Heart right ventricle (tissue), 16 donors: ENCODE results near the gene NUDT4. TPM values are rescaled to one million over a fixed set of nuclear protein-coding genes. Genes with fewer than 3 reads are reported as not detected.
A peak's percentile ranks its signal among the peaks of the same experiment; 100 is the strongest.

ENCODE experiments used
- ATAC-seq, 8 donors: fragments of 200-7000 bp; cut with Tn5 transposase; one replicate each; pipeline ENCODE4 v1.9.1; 2020; ENCODE audit warnings: mild to moderate bottlenecking in 8 of 8, moderate library complexity in 8 of 8, moderate number of reproducible peaks in 1 of 8
- DNase-seq, 2 donors: peaks; one replicate each; pipeline ENCODE4 v3.0.0-alpha.2; 2020
- H3K27ac ChIP-seq, 10 donors: fragments of 200-600 bp; sonication (generic) in 2 of 10; one replicate each; pipeline versions ENCODE4 v1.5.0 to v1.8.0; 2020 to 2022; ENCODE audit warnings: mild to moderate bottlenecking in 3 of 10
- H3K27me3 ChIP-seq, 7 donors: fragments of 200-600 bp; one replicate each; pipeline ENCODE4 v1.8.0; 2021 to 2022; ENCODE audit warnings: mild to moderate bottlenecking in 2 of 7
- H3K36me3 ChIP-seq, 9 donors: fragments of 200-600 bp; sonication (generic) in 1 of 9; one replicate each; pipeline versions ENCODE4 v1.5.0 to v1.8.0; 2020 to 2022; ENCODE audit warnings: mild to moderate bottlenecking in 2 of 9
- H3K4me1 ChIP-seq, 9 donors: fragments of 200-600 bp; sonication (generic) in 1 of 9; one replicate each; pipeline versions ENCODE4 v1.5.0 to v1.8.0; 2020 to 2022; ENCODE audit warnings: mild to moderate bottlenecking in 4 of 9
- H3K4me3 ChIP-seq, 10 donors: fragments of 200-600 bp; sonication (generic) in 2 of 10; one replicate each; pipeline versions ENCODE4 v1.5.0 to v1.8.0; 2020 to 2022; ENCODE audit warnings: mild to moderate bottlenecking in 7 of 10, moderate library complexity in 2 of 10
- H3K9me3 ChIP-seq, 11 donors: fragments of 200-600 bp in 10 of 11; sonication (generic) in 2 of 11; one replicate each; pipeline versions ENCODE4 v1.5.0 to v1.8.0; 2013 to 2022; ENCODE audit warnings: mild to moderate bottlenecking in 2 of 11, control low read depth in 1 of 11, moderate library complexity in 1 of 11
- WGBS, 2 donors: extraction: QIAGEN DNeasy Blood & Tissue Kit; methylation state at CpG; one replicate each; pipeline ENCODE4 v1.1.7; 2013; ENCODE audit warnings: inconsistent platforms in 1 of 2; 5-methylcytosine and 5-hydroxymethylcytosine counted together
- intact Hi-C, 10 donors: fragments of 100-400 bp; cut with DNase I; formaldehyde crosslinking; loops; one replicate each; pipeline versions ENCODE4 v1.11.1 to v1.14.2; 2022
- polyA plus RNA-seq, 2 donors: library from polyadenylated mRNA; stranded (reverse); fragments of 200-250 nt; gene quantifications; one replicate each; pipeline ENCODE4 v1.2.3, GENCODE V29; 2013
- total RNA-seq, 10 donors: library from RNA; stranded (reverse); fragmentation: NEBNext Ultra II Directional in 3 of 10; extraction: Animal tissue kit (Norgen Biotek cat#: 25700) in 3 of 10; gene quantifications; one replicate each; pipeline versions ENCODE4 v1.2.1 to v1.2.4, GENCODE V29; 2021 to 2023
- TF ChIP-seq, protein P1 (sequence below), 9 donors: fragments of 200-600 bp; sonication (generic) in 2 of 9; IDR thresholded peaks; one replicate each; pipeline versions ENCODE4 v1.5.0 to v1.8.0; 2021 to 2022; ENCODE audit warnings: antibody characterized with exemption in 9 of 9, mild to moderate bottlenecking in 5 of 9, moderate library complexity in 1 of 9
- donor health status: Arrhythmogenic right ventricular cardiomyopathy.
- donor health status: ischemic (EF 13 %, LVEDD 7.1; RV severe dilation, severe dysfunction).
- donor health status: healthy with polysubstance abuse.
- donor health status: DM: no; HTN: yes; CAD: no.
- donor health status: DM: no; HTN: no; CAD: no.
- donor health status: ischemic (EF 25% LVEDD 6.9; RV normal size, moderate dysfunction).
- donor health status: ischemic (EF 25% LVEDD 5.7; RV mildly dilated, moderate dysfunction).
- donor health status: healthy.
- donor health status: DM: yes; HTN: yes; CAD: no.
- donor health status: Ischemic cardiomyopathy.
- donor health status: ischemic (EF 35%, LVEDD 5.7; RV mildly dilated, moderate dysfunction).
- donor health status: nonischemic (EF 11% LVEDD 7.7; RV severe dilation, severe dysfunction).
- donor health status: DM: yes; HTN: yes; CAD: no.
- donor health status: PGD.
- donor health status: ischemic (EF 29% LVEDD 5.4; RV normal size, mild dysfunction).
- donor health status: nonischemic (EF 23%, LVEDD 6.1; RV moderate dilation, normal function).

Gene NUDT4
- total and polyA plus RNA-seq, 12 donors: 61.1 to 663 (median 210) TPM

GRCh38 chr12:93413064-93413463 is 35.3 kb downstream of the NUDT4 start:
- Histone ChIP-seq H3K27ac (peak overlapping the region in 5 of 10 donors; percentile 2 to 26 (median 6)), H3K36me3 (peaks cover 0 to 29% (median 7%) of the 10 kb centered on the region in 9 donors), H3K4me1 (peaks cover 0 to 82% (median 59%) of the 10 kb centered on the region in 9 donors), H3K27me3 (no peaks in the 10 kb centered on the region), H3K4me3 (no peak overlapping the region), H3K9me3 (no peaks in the 10 kb centered on the region)
- intact Hi-C loops: loop anchor here in 1 of 10 donors (10.0 kb wide), 1 partner anchor 418 kb away; no protein-coding TSS in a partner anchor
- ATAC-seq (peak in 1 of 8 donors; percentile 2), DNase-seq (no peak)
- 45 to 51% methylated on average over 3 of the region's 3 CpGs for WGBS, 2 donors
- TF ChIP-seq, protein P1, sequence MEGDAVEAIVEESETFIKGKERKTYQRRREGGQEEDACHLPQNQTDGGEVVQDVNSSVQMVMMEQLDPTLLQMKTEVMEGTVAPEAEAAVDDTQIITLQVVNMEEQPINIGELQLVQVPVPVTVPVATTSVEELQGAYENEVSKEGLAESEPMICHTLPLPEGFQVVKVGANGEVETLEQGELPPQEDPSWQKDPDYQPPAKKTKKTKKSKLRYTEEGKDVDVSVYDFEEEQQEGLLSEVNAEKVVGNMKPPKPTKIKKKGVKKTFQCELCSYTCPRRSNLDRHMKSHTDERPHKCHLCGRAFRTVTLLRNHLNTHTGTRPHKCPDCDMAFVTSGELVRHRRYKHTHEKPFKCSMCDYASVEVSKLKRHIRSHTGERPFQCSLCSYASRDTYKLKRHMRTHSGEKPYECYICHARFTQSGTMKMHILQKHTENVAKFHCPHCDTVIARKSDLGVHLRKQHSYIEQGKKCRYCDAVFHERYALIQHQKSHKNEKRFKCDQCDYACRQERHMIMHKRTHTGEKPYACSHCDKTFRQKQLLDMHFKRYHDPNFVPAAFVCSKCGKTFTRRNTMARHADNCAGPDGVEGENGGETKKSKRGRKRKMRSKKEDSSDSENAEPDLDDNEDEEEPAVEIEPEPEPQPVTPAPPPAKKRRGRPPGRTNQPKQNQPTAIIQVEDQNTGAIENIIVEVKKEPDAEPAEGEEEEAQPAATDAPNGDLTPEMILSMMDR (IDR thresholded peaks at IDR 0.05): no peak

GRCh38 chr12:93415723-93416464 is 38.2 kb downstream of the NUDT4 start:
- ATAC-seq: peak in 7 of 8 donors; percentile 37 to 81 (median 65)
- H3K4me1 ChIP-seq: peaks cover 0 to 86% (median 66%) of the 10 kb centered on the region in 9 donors
- H3K27ac ChIP-seq: peak overlapping the region in 9 of 10 donors; percentile 12 to 83 (median 70)
- no peaks in the 10 kb centered on the region for H3K9me3 ChIP-seq
- TF ChIP-seq, protein P1 (IDR thresholded peaks at IDR 0.05): peak in 1 of 9 donors; percentile 6
- WGBS, 2 donors: 42 to 51% methylated on average over 3 of the region's 3 CpGs
- no peak for DNase-seq
- no peak overlapping the region for H3K4me3 ChIP-seq
- intact Hi-C loops: loop anchor here in 6 of 10 donors (5.0 to 10.0 kb wide), 5 partner anchors 279 to 629 kb away; no protein-coding TSS in a partner anchor
- H3K36me3 ChIP-seq: peaks cover 0 to 3% (median 0%) of the 10 kb centered on the region in 9 donors
- H3K27me3 ChIP-seq: no peaks in the 10 kb centered on the region

DNA sequence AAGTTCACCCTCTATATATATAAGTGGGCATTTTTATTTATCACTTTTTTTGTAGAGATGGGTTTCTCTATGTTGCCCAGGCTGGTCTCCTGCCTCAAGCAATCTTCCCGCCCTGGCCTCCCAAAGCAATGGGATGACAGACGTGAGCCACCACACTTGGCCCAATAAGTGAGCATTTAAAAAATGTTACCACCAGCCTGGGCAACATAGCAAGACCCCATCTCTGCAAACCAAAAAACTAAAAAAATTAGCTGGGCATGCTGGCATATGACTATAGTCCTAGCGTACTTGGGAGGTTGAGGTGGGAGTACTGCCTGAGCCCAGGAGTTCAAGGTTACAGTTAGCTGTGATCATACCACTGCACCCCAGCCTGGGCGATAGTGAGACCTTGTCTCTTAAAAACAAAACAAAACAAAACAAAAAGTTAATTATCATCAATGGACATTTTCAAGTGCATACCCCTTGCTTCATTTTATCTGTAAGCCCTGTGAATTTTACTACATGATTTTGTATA is 40.3 kb downstream of the NUDT4 start:
- WGBS, 2 donors: 91 to 95% methylated on average over 4 of the region's 4 CpGs

More for the DNA sequence above, 40.3 kb downstream of the NUDT4 start:
- Histone ChIP-seq H3K27ac (peak overlapping the region in 1 of 10 donors; percentile 16), H3K36me3 (no peaks in the 10 kb centered on the region), H3K4me3 (no peak overlapping the region), H3K27me3 (no peaks in the 10 kb centered on the region), H3K9me3 (no peaks in the 10 kb centered on the region), H3K4me1 (peaks cover 0 to 82% (median 65%) of the 10 kb centered on the region in 9 donors)
- TF ChIP-seq, protein P1 (IDR thresholded peaks at IDR 0.05): no peak
- DNase-seq (no peak), ATAC-seq (no peak)
- intact Hi-C loops: loop anchor here in 7 of 10 donors (2.0 to 10.0 kb wide), 6 partner anchors 281 to 631 kb away; no protein-coding TSS in a partner anchor
